Stimulated activated naive B cell treated with anti-CD40 and anti-IgM and Interleukin-4, amounts not matched to agents 10 μg/mL and 1 μg/mL and 100 μg/mL, for 72 hours (primary cell): ENCODE data around the gene RGS12.

Experiments
- ATAC-seq, 2 donors: fragments of 150-1000 bp; cut with Tn5 transposase; replicated peaks; 2 replicates each; pipeline ENCODE4 v1.10.0; 2021; ENCODE audit warnings: moderate library complexity in 1 of 2
- DNase-seq: peaks from one replicate; pipeline ENCODE4 v3.0.0; 2021
- H3K27ac Mint-ChIP-seq: one replicate; pipeline ENCODE4 v1.8.0; 2022; ENCODE audit warnings: mild to moderate bottlenecking, mixed read lengths
- H3K27me3 Mint-ChIP-seq, 2 donors: one replicate each; pipeline ENCODE4 v1.8.0; 2022; ENCODE audit warnings: mixed read lengths in 2 of 2
- H3K36me3 Mint-ChIP-seq, 2 donors: one replicate each; pipeline ENCODE4 v1.8.0; 2022; ENCODE audit warnings: mixed read lengths in 2 of 2, mild to moderate bottlenecking in 1 of 2
- H3K4me1 Mint-ChIP-seq, 2 donors: one replicate each; pipeline ENCODE4 v1.8.0; 2022; ENCODE audit warnings: mixed read lengths in 2 of 2, mild to moderate bottlenecking in 1 of 2
- H3K4me3 Mint-ChIP-seq, 2 donors: one replicate each; pipeline ENCODE4 v1.8.0; 2022; ENCODE audit warnings: mild to moderate bottlenecking in 2 of 2, mixed read lengths in 2 of 2, moderate library complexity in 1 of 2
- H3K9me3 Mint-ChIP-seq, 2 donors: one replicate each; pipeline ENCODE4 v1.8.0; 2022; ENCODE audit warnings: mixed read lengths in 2 of 2, mild to moderate bottlenecking in 1 of 2

Gene RGS12

DNA sequence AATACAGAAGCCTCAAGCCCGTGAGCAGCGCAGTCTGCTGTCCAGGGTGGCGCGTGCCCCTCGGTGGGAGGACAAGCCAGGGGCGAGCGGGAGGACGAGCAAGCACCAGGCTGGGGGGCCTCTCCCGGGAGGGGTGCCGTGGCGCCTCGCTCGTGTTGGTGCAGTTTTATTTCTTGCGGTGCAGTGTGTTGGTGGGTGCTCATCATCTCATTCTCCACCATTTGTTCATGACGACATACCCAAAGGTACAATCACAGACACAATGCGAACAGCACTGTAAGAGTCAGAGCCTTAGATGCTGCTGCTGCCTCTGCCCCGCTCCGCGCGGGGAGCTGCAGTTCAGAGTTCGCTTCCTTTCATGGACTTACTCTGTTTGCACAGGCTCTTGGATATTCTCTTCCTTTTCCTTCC, 30.3 kb downstream of the RGS12 start:
- ATAC-seq (no peak), DNase-seq (no peak)
- Mint-ChIP-seq H3K27me3 (peaks cover 0 to 4% of the 10 kb centered on the region in 2 donors), H3K4me3 (no peak overlapping the region), H3K4me1 (peaks cover 0 to 2% of the 10 kb centered on the region in 2 donors), H3K36me3 (peaks cover 2 to 4% of the 10 kb centered on the region in 2 donors), H3K27ac (no peak overlapping the region), H3K9me3 (peaks cover 5 to 9% of the 10 kb centered on the region in 2 donors)

DNA sequence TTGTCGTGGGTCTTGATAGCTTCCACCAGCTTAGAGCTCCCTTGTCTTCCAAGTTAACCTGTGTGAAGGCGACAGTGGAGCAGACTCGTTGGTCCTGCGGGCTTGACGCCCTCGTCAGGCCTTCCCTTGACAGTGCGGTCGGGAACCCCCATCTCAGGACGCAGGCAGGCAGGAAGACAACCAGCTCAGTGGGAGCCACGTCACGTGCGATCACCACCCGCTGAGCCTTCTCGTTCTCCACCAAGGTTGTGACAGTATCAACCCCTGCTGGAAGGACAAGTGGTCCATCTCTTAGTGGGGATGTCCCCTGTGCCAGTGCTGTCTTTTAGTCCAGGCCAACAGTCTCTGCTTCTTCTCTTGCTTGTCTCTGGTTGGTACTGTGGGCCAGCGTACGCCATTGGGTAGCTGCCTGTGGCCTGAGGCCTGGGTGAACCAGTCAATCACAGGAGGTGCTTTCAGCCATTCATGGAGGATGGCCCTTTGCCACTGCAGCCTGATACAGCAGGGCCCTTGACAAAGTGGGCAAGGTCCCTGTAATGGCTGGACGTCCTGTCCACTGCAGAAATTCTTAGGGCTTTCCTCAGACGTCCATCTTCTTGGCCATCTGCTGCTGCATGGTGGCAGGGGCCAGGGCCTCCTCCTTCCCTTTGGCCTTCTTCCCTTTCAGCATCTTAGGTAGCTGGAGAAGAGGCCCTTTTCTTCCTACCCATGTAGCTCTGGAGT, 31.4 kb downstream of the RGS12 start:
- H3K36me3 Mint-ChIP-seq, result peaks cover 2 to 4% of the 10 kb centered on the region in 2 donors
- peaks cover 5 to 9% of the 10 kb centered on the region in 2 donors for H3K9me3 Mint-ChIP-seq
- no peak overlapping the region for H3K27ac Mint-ChIP-seq
- no peak for DNase-seq
- no peak overlapping the region for H3K4me3 Mint-ChIP-seq
- peaks cover 0 to 4% of the 10 kb centered on the region in 2 donors for H3K27me3 Mint-ChIP-seq
- H3K4me1 Mint-ChIP-seq, result peaks cover 0 to 2% of the 10 kb centered on the region in 2 donors
- no peak for ATAC-seq

DNA sequence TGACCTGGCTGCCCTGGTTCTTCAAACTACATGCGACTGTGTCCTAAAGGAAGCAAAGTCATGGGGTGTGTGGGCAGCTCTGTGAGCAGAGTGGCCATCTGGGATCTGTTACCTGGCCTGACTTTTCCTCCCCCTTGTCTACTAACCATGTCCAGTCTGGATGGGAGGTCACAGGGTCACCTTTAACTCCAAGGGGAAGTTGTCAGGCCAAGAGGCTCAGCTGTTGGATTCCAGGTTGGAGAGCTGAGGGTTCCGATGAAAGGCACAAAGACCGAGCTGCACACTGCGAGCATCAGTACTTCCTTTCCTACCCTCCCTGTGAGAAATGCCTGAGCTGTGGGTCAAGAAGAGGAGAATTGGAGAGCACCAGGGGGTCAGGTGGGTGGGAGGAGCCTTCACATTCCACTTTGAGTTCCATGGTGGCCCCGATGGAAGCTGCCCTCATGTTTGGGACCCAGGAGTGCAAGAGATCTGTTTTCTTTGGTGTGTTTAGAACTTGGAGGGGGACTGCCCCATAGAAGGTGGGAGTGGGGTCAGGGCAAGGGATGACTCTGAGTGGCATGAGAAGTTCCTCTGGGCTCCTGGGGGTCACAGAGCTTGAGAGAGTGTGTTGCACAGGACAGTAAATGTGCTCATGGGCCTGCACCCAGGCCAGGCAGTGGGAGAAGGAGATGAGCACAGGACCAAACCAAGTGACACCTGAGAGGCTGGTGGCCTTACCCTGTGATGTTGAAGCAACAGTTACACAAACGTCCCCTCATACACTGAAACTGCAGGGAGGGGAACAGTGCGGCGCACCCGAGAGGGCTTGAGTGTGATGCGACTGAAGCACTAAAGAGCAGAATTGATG, 36.2 kb downstream of the RGS12 start:
- Mint-ChIP-seq H3K9me3 (peaks cover 5 to 9% of the 10 kb centered on the region in 2 donors), H3K36me3 (peaks cover 0 to 4% of the 10 kb centered on the region in 2 donors), H3K27ac (no peak overlapping the region), H3K4me1 (peaks cover 0 to 5% of the 10 kb centered on the region in 2 donors), H3K4me3 (no peak overlapping the region), H3K27me3 (peaks cover 0 to 4% of the 10 kb centered on the region in 2 donors)
- ATAC-seq (no peak), DNase-seq (no peak)

DNA sequence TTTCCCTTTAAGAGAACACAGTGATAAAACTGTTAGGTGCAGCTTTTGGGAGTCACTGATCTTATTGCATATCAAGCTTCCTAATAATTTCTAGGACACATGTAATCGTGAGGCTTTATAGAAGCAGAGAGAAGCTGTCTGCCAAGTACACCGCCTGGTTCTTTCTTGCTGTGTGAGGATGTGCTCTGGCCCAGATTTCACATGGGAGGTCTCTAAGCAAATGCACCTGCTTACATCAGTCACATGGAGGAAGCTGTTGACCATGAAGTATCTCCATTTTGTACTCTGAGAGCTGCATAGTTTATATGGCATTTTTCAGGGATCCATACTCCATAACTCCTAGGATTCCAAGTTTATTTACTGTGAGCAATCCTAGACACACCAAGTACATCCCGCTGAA, 37.1 kb downstream of the RGS12 start:
- Mint-ChIP-seq H3K27me3 (peaks cover 0 to 7% of the 10 kb centered on the region in 2 donors), H3K27ac (no peak overlapping the region), H3K9me3 (peaks cover 5 to 9% of the 10 kb centered on the region in 2 donors), H3K36me3 (peaks cover 0 to 4% of the 10 kb centered on the region in 2 donors), H3K4me3 (no peak overlapping the region), H3K4me1 (peaks cover 0 to 5% of the 10 kb centered on the region in 2 donors)
- DNase-seq (no peak), ATAC-seq (no peak)

DNA sequence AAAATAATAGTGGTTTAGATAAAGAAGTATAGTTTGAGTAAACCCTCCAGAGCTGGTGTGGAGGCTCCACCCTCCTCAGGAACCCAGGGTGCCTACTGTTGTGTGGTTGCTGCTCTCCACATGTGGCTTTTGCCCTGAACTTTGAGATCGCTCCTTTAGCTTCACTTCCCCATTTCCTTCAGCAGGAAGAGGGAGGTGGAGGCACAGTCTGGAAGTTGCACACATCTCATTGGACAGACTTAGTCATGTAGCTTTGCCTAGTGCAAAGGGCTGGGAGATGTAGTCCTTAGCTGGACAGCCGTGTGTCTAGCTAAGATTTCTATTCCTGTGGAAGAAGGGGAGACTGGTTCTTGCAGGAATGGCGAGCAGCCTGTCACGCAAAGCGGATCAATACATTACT, 37.9 kb downstream of the RGS12 start:
- peaks cover under 1 to 3% of the 10 kb centered on the region in 2 donors for H3K9me3 Mint-ChIP-seq
- ATAC-seq, result peak in 1 of 2 donors; percentile 27
- no peak overlapping the region for H3K27ac Mint-ChIP-seq
- H3K4me3 Mint-ChIP-seq, result no peak overlapping the region
- no peak for DNase-seq
- no peaks in the 10 kb centered on the region for H3K36me3 Mint-ChIP-seq
- H3K4me1 Mint-ChIP-seq, result peaks cover 3 to 11% of the 10 kb centered on the region in 2 donors
- peaks cover 0 to 13% of the 10 kb centered on the region in 2 donors for H3K27me3 Mint-ChIP-seq

DNA sequence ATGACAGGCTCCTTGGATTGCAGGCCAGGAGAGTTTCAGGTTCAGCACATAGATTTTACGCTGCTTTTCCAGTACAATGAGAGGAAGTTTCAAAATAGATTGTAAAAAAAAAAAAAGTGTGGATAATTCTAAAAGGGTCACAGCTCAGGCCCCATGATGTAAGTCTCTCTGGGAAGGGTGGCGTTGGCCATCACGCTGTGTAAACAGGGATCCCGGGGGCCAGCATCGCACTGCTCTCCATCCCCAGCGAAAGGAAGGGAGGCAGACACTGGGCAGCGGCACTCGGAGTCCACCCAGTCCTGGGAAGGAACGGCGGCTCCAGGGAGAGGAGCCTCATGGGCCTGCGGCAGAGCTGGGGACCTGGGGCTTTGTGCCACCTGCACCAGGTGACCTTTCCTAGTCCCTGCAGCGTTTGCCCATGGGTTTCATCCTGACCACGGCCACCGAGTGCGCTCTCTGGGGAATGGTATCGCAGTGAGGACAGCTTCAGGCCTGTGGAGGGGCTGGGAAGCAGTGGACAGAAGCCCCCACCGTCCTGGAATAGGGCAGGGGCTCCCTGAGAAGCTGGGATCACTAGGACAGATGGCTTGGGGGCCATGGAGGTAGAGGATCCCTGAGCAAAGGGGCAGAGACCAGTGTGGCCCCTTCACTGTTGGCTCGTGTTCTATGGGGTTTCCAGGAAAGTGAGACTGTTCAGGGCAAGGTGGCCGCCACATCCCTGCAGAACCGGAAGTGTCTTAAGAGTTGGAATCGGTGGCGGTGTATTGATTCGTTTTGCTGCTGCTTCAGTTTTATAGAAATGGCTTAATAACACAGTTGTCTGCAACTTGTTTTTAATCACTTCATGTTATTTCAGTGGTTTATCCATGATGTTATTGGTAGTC, 38.9 kb downstream of the RGS12 start:
- no peaks in the 10 kb centered on the region for H3K9me3 Mint-ChIP-seq
- H3K27me3 Mint-ChIP-seq, result peaks cover 0 to 9% of the 10 kb centered on the region in 2 donors
- peaks cover 3 to 11% of the 10 kb centered on the region in 2 donors for H3K4me1 Mint-ChIP-seq
- no peaks in the 10 kb centered on the region for H3K36me3 Mint-ChIP-seq
- ATAC-seq (no peak), DNase-seq (no peak)
- no peak overlapping the region for H3K27ac Mint-ChIP-seq
- no peak overlapping the region for H3K4me3 Mint-ChIP-seq

DNA sequence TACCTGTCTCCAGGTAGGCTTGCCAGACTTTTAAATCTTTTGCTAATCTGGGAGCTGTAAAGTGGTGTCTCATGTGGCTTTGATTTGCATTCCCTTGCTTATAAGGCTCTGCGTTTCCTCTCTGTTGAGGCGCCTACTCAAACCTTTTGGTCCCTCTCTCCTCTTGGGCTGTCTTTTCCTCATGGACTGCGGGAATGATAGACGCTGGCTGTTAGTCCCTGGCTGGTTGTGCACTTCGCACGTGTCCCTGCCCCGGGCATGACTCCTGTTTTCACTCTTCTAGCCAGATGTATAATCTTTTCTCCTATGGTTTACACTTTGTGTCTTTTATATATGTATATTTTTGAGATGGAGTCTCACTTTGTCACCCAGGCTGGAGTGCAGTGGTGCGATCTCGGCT, 39.7 kb downstream of the RGS12 start:
- Mint-ChIP-seq H3K27me3 (peaks cover 0 to 9% of the 10 kb centered on the region in 2 donors), H3K36me3 (no peaks in the 10 kb centered on the region), H3K9me3 (no peaks in the 10 kb centered on the region), H3K4me1 (peaks cover 3 to 11% of the 10 kb centered on the region in 2 donors), H3K27ac (no peak overlapping the region), H3K4me3 (no peak overlapping the region)
- ATAC-seq (no peak), DNase-seq (no peak)

DNA sequence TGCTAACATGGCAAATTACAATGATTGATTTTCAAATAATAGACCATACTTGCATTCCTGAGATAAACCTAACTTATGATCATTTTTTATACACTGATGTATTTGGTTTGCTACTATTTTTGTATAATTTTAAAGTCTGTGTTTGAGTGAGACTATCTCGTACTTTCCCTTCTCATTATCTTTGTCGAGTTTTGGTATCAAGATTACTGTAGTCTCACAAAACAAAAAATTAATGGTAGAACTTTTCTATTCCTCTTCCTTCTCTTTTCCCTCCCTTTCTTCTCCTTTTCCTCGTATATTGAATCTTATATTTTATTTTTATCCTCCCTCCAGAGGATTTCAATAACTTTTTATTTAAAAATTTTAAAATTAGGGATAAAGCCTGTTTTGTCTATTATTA, 41.5 kb downstream of the RGS12 start:
- Mint-ChIP-seq H3K27me3 (peaks cover 0 to 9% of the 10 kb centered on the region in 2 donors), H3K27ac (no peak overlapping the region), H3K4me3 (no peak overlapping the region), H3K9me3 (no peaks in the 10 kb centered on the region), H3K4me1 (peaks cover 3 to 11% of the 10 kb centered on the region in 2 donors), H3K36me3 (no peaks in the 10 kb centered on the region)
- DNase-seq (no peak), ATAC-seq (no peak)

DNA sequence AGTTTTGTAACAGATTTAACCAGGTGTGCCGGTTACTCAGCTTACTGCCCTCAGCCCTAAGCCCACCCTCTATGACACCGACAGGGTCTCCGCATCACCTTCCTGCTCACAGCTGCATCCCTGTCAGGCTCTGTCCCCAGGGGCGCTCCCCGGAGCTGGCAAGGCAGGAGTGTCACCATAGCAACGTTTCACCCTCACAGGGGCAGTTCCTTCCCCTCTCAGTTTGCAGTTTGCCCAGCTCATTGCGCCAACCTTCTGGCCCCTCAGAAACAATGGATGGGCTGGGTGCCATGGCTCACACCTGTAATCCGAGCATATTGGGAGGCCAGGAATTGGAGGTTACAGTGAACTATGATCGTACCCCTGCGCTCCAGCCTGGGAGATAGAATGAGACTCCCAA, 42.6 kb downstream of the RGS12 start:
- DNase-seq (no peak), ATAC-seq (no peak)
- Mint-ChIP-seq H3K27ac (no peak overlapping the region), H3K27me3 (peaks cover 0 to 9% of the 10 kb centered on the region in 2 donors), H3K4me1 (peaks cover 3 to 11% of the 10 kb centered on the region in 2 donors), H3K4me3 (no peak overlapping the region), H3K9me3 (no peaks in the 10 kb centered on the region), H3K36me3 (no peaks in the 10 kb centered on the region)

DNA sequence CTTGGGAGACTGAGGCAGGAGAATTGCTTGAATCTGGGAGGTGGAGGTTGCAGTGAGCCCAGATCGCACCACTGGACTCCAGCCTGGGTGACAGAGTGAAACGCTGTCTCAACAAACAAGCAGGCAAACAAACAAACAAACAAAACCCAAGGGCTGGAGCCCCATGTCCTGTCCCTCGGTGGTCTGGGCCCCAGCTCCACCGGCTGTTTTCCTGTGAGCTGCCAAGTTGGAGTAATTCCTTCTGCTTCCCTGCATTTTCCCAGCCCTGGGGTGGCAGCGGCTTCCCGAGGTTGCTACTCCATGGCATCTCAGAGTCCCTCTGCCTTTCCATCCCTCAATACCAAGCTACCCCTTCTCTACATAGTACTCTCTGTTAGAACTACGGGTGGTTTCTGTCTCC, 43.2 kb downstream of the RGS12 start:
- Mint-ChIP-seq H3K36me3 (no peaks in the 10 kb centered on the region), H3K4me1 (peaks cover 3 to 6% of the 10 kb centered on the region in 2 donors), H3K4me3 (no peak overlapping the region), H3K9me3 (no peaks in the 10 kb centered on the region), H3K27me3 (peaks cover 0 to 9% of the 10 kb centered on the region in 2 donors), H3K27ac (peak overlapping the region; percentile 43)
- DNase-seq, result no peak
- ATAC-seq, result no peak

DNA sequence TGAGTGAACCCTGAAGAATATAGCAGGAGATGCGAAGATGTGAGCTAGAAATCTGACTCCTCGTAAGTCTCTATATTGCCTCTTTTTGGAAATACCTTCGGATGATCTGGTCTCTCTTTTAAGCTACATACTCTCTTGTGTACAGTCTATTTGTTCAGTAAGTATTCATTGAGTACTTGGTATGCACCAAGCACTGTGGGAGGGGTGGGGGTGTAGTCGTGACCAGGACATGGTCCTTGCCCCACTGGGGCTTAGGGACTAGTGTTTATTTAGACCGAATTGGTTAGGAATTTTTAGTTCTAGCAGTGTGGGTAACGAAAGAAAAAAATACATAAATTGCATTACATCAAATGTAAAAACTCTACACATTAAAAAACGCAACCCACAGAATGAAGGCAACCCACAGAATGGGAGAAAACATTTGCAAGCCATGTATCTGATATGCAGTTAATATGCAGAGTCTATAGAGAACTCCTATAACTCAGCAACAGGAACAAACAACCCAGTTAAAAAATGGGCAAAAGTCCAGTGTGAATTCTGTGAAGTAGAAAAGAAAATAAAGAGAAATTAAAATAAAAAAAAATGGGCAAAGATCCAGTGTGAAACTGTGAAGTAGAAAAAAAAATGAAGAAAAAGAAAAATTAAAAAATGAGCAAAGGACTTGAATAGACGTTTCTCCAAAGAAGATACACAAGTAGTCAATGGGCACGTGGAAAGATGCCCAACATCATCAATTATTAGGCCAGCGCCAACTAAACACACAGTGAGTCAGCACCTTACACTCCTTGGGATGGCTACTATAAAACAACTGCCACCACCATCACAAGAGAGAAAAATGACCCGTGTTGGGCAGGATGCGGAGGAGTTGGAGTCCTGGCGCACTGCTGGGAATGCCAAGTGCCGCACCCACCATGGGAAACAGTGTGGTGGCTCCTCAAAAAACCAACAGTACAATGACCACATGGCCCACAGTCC, 43.8 kb downstream of the RGS12 start:
- no peak overlapping the region for H3K27ac Mint-ChIP-seq
- H3K4me1 Mint-ChIP-seq, result peaks cover 3 to 6% of the 10 kb centered on the region in 2 donors
- ATAC-seq (no peak), DNase-seq (no peak)
- no peak overlapping the region for H3K4me3 Mint-ChIP-seq
- no peaks in the 10 kb centered on the region for H3K36me3 Mint-ChIP-seq
- peaks cover 0 to 9% of the 10 kb centered on the region in 2 donors for H3K27me3 Mint-ChIP-seq
- H3K9me3 Mint-ChIP-seq, result no peaks in the 10 kb centered on the region

DNA sequence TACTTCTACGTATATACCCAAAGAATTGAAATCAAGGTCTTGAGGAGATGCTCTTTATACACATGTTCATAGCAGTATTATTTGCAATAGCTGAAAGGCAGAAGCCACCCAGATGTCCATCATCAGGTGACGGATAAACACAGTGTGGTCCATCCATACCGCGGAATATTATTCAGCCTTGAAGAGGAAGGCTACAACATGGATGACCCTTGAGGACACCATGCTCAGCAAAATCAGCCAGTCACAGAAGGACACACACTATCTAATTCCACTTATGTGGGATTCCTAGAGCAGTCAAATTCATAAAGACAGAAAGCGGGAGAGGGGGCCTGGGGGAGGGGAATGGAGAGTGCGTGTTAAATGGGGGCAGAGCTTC, 44.5 kb downstream of the RGS12 start:
- Mint-ChIP-seq H3K27me3 (peaks cover 0 to 9% of the 10 kb centered on the region in 2 donors), H3K9me3 (no peaks in the 10 kb centered on the region), H3K36me3 (no peaks in the 10 kb centered on the region), H3K4me3 (no peak overlapping the region), H3K4me1 (peaks cover 6% of the 10 kb centered on the region in 2 donors), H3K27ac (no peak overlapping the region)
- no peak for DNase-seq
- ATAC-seq, result no peak

DNA sequence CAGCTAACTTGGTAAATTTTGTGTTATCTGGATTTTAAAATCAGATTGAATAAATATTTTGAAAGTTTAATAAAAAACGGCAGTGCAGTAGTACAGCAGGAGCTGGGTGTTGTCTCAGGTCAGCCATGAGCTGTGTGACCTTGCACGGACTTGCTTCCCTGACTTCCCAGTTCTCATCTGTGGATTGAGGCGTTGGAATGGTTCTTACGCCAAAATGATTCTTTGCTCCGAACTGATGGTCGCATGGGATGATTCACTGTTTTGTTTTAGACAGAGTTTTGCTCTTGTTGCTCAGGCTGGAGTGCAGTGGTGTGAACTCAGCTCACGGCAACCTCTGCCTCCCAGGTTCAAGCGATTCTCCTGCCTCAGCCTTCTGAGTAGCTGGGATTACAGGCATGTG, 45.0 kb downstream of the RGS12 start:
- Mint-ChIP-seq H3K4me3 (no peak overlapping the region), H3K27me3 (peaks cover 0 to 9% of the 10 kb centered on the region in 2 donors), H3K27ac (no peak overlapping the region), H3K36me3 (no peaks in the 10 kb centered on the region), H3K4me1 (peaks cover 6% of the 10 kb centered on the region in 2 donors), H3K9me3 (no peaks in the 10 kb centered on the region)
- ATAC-seq (no peak), DNase-seq (no peak)
